SU-DHL-6 (cell line): Measurements from ENCODE around the gene STX8.

Experiments used
- H2AFZ ChIP-seq: fragments of 200-600 bp; sonication (generic); 2 replicates; pipeline ENCODE4 v1.6.1; 2014; ENCODE audit warnings: low read depth, mild to moderate bottlenecking, moderate library complexity, mixed read lengths, antibody characterized with exemption, low read length; ENCODE audit not compliant: severe bottlenecking
- H3F3A ChIP-seq: fragments of 200-600 bp; shearing (Covaris generic); 2 replicates; pipeline ENCODE4 v1.6.0; 2016; ENCODE audit warnings: antibody characterized with exemption, mild to moderate bottlenecking; ENCODE audit not compliant: insufficient read depth
- H3K27ac ChIP-seq: fragments of 200-600 bp; sonication (generic); 2 replicates; pipeline ENCODE4 v1.5.1; 2016; ENCODE audit warnings: low read depth, mild to moderate bottlenecking, low read length, moderate library complexity, mixed read lengths
- H3K27me3 ChIP-seq: fragments of 200-600 bp; sonication (generic), shearing (Covaris generic); 2 replicates; pipeline ENCODE4 v1.6.0; 2014; ENCODE audit warnings: mild to moderate bottlenecking, low read length
- H3K36me3 ChIP-seq: fragments of 200-600 bp; sonication (generic); 2 replicates; pipeline ENCODE4 v1.6.1; 2014; ENCODE audit warnings: mild to moderate bottlenecking, low read length, mixed read lengths
- H3K4me2 ChIP-seq: fragments of 300-600, 200-600 bp; shearing (Covaris generic), sonication (generic); 2 replicates; pipeline ENCODE4 v1.6.0; 2014; ENCODE audit warnings: low read length, low read depth, mild to moderate bottlenecking; ENCODE audit not compliant: poor library complexity, severe bottlenecking
- H3K4me3 ChIP-seq: fragments of 200-600 bp; sonication (generic); 2 replicates; pipeline ENCODE4 v1.5.1; 2014; ENCODE audit warnings: antibody characterized with exemption, low read length, mild to moderate bottlenecking, mixed read lengths; ENCODE audit not compliant: insufficient read depth, poor library complexity, severe bottlenecking
- H3K79me2 ChIP-seq: fragments of 200-600 bp; sonication (generic); 2 replicates; pipeline ENCODE4 v1.6.1; 2014; ENCODE audit warnings: mild to moderate bottlenecking, low read length, moderate library complexity; ENCODE audit not compliant: insufficient read depth
- H3K9ac ChIP-seq: fragments of 200-600 bp; sonication (generic); 2 replicates; pipeline ENCODE4 v1.7.0; 2014; ENCODE audit warnings: mild to moderate bottlenecking, low read length
- H3K9me2 ChIP-seq: fragments of 200-600 bp; sonication (generic); replicated peaks from 2 replicates; pipeline ENCODE4 v1.6.1; 2014; ENCODE audit warnings: low read length; ENCODE audit not compliant: insufficient read depth
- H3K9me3 ChIP-seq: fragments of 200-600 bp; sonication (generic); 2 replicates; pipeline ENCODE4 v1.6.1; 2014; ENCODE audit warnings: low read length, mixed read lengths; ENCODE audit not compliant: insufficient read depth
- H4K20me1 ChIP-seq: fragments of 200-600 bp; sonication (generic); 2 replicates; pipeline ENCODE4 v1.6.1; 2014; ENCODE audit warnings: low read depth, mild to moderate bottlenecking, antibody characterized with exemption, low read length, moderate library complexity, mixed read lengths
- EZH2phosphoT487 ChIP-seq: fragments of 200-600 bp; sonication (generic), shearing (Covaris generic); conservative IDR thresholded peaks from 2 replicates; pipeline ENCODE4 v1.6.1; 2018; ENCODE audit warnings: mild to moderate bottlenecking, antibody characterized with exemption, low read length, moderate library complexity, mixed read lengths
- TF ChIP-seq, protein P1 (sequence below): fragments of 200-600 bp; sonication (generic); IDR thresholded peaks from one replicate; pipeline ENCODE4 v1.5.1; 2017; ENCODE audit warnings: antibody characterized with exemption, mild to moderate bottlenecking, low read length, moderate library complexity; ENCODE audit not compliant: insufficient read depth, poor library complexity, severe bottlenecking

Gene STX8

DNA sequence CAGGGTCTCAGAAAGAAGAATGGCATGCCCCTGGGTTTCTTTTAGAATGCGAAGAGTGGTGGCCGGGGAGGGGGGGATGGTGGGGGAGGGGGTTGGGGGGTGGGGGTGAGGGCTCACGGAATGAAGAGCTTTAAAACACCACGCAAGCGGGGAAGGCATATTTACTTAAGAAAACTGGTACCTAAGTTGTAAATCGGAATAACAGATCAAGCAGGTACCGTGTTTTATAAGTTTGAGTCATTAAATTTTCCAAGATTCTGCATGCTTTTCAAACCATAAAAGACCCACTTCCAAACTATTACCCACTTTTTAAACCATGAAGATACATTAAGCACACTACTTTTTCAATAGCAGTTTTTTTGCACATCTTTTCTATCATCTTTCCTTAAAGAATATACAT lies 130.2 kb downstream of the STX8 start:
- no peak overlapping the region for H3K9ac ChIP-seq
- no peaks in the 10 kb centered on the region for H3K9me2 ChIP-seq
- no peaks in the 10 kb centered on the region for H3K79me2 ChIP-seq
- H3K4me3 ChIP-seq = no peak overlapping the region
- H3F3A ChIP-seq = no peaks in the 10 kb centered on the region
- no peak overlapping the region for H2AFZ ChIP-seq
- no peak overlapping the region for H3K27ac ChIP-seq
- no peaks in the 10 kb centered on the region for H3K36me3 ChIP-seq
- H3K4me2 ChIP-seq = no peak overlapping the region
- no peaks in the 10 kb centered on the region for H4K20me1 ChIP-seq
- no peaks in the 10 kb centered on the region for H3K9me3 ChIP-seq
- TF ChIP-seq, protein P1, sequence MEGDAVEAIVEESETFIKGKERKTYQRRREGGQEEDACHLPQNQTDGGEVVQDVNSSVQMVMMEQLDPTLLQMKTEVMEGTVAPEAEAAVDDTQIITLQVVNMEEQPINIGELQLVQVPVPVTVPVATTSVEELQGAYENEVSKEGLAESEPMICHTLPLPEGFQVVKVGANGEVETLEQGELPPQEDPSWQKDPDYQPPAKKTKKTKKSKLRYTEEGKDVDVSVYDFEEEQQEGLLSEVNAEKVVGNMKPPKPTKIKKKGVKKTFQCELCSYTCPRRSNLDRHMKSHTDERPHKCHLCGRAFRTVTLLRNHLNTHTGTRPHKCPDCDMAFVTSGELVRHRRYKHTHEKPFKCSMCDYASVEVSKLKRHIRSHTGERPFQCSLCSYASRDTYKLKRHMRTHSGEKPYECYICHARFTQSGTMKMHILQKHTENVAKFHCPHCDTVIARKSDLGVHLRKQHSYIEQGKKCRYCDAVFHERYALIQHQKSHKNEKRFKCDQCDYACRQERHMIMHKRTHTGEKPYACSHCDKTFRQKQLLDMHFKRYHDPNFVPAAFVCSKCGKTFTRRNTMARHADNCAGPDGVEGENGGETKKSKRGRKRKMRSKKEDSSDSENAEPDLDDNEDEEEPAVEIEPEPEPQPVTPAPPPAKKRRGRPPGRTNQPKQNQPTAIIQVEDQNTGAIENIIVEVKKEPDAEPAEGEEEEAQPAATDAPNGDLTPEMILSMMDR = no peak
- TF ChIP-seq EZH2phosphoT487 = no peak
- H3K27me3 ChIP-seq = no peaks in the 10 kb centered on the region

DNA sequence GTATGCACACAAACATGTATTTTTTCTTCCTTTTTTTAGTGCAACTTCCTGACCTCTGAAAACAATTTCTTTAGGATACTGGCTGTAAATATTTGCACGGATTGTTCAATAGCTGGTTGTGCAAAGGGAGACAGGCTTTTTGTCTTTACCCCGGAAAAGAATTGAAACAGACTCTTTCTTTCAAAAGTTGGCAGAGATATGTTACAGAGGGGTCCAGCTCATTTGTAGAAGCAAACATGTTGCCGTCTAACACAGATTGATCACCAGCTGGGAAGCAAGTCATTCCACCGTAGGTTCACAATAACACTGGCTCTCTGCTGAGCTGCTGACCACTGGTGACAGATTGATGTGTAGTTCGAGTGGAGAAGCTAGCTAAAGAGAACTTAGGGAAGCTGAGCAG lies 130.9 kb downstream of the STX8 start:
- no peaks in the 10 kb centered on the region for H3K9me2 ChIP-seq
- H3K4me3 ChIP-seq = no peak overlapping the region
- TF ChIP-seq, protein P1 = no peak
- no peak for TF ChIP-seq EZH2phosphoT487
- H3K4me2 ChIP-seq = no peak overlapping the region
- H3K79me2 ChIP-seq = no peaks in the 10 kb centered on the region
- H3K27ac ChIP-seq = no peak overlapping the region
- H3K9ac ChIP-seq = no peak overlapping the region
- no peaks in the 10 kb centered on the region for H4K20me1 ChIP-seq
- H3K36me3 ChIP-seq = no peaks in the 10 kb centered on the region
- H3K9me3 ChIP-seq = no peaks in the 10 kb centered on the region
- no peaks in the 10 kb centered on the region for H3K27me3 ChIP-seq
- H3F3A ChIP-seq = no peaks in the 10 kb centered on the region
- no peak overlapping the region for H2AFZ ChIP-seq

DNA sequence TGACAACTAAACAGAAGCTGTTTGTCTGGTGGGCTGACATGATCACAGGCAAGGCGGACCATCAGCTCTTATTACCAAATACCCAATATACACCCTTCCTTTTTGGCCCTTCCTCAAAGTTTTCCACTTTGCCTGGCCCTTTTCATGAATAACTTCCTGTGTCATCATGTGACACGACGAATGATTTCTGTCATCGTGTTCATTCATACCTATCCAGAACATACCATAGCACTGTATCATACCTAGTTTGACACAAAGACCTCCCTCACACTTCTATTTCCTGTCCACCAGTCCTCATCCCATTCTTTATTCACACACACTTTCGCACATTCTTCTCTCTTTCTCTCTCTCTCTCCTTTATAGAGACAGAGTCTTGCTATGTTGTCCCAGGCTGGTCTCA lies 131.8 kb downstream of the STX8 start:
- Histone ChIP-seq H3K9me2 (no peaks in the 10 kb centered on the region), H3K79me2 (no peaks in the 10 kb centered on the region), H3K4me2 (no peak overlapping the region), H3K9me3 (no peaks in the 10 kb centered on the region), H4K20me1 (no peaks in the 10 kb centered on the region), H2AFZ (no peak overlapping the region), H3K4me3 (no peak overlapping the region), H3K27me3 (no peaks in the 10 kb centered on the region), H3K9ac (no peak overlapping the region), H3F3A (no peaks in the 10 kb centered on the region), H3K27ac (no peak overlapping the region), H3K36me3 (no peaks in the 10 kb centered on the region)
- TF ChIP-seq, protein P1 = no peak
- no peak for TF ChIP-seq EZH2phosphoT487
